Mucosa of descending colon (tissue), 3 donors: ENCODE data around the gene C8G. TPM values are rescaled to one million over a fixed set of nuclear protein-coding genes. Genes with fewer than 3 reads are reported as not detected.

Experiments
- ATAC-seq: fragments of 200-7000 bp; cut with Tn5 transposase; one replicate; pipeline ENCODE4 v1.9.1; 2020; ENCODE audit warnings: mild to moderate bottlenecking, moderate library complexity
- DNase-seq, 3 donors: peaks; one replicate each; pipeline ENCODE4 v3.0.0-alpha.2; 2020
- H3K36me3 ChIP-seq: fragments of 200-600 bp; one replicate; pipeline ENCODE4 v1.8.0; 2021; ENCODE audit warnings: low read depth, mild to moderate bottlenecking
- H3K4me1 ChIP-seq: fragments of 200-600 bp; one replicate; pipeline ENCODE4 v1.8.0; 2021; ENCODE audit warnings: low read depth, mild to moderate bottlenecking
- H3K4me3 ChIP-seq: fragments of 200-600 bp; one replicate; pipeline ENCODE4 v1.8.0; 2021; ENCODE audit warnings: mild to moderate bottlenecking
- H3K9me3 ChIP-seq: fragments of 200-600 bp; one replicate; pipeline ENCODE4 v1.8.0; 2021; ENCODE audit warnings: mild to moderate bottlenecking
- CTCF ChIP-seq: fragments of 200-600 bp; IDR thresholded peaks from one replicate; pipeline ENCODE4 v1.8.0; 2022; ENCODE audit warnings: antibody characterized with exemption, mild to moderate bottlenecking
- intact Hi-C, 2 donors: fragments of 100-400 bp; cut with DNase I in 1 of 2; cut with micrococcal nuclease in 1 of 2; formaldehyde crosslinking; loops; one replicate each; pipeline versions ENCODE4 v1.11.0 to v1.11.1; 2022; cut with DNase I, micrococcal nuclease
- total RNA-seq, 3 donors: library from RNA; stranded (reverse); fragmentation: NEBNext Ultra II Directional in 2 of 3; extraction: Animal tissue kit (Norgen Biotek cat#: 25700) in 2 of 3; gene quantifications; one replicate each; pipeline versions ENCODE4 v1.2.1 to v1.2.4, GENCODE V29; 2021 to 2023
- donor health status: DM: no; HTN: no; CAD: no; lungs with moderate emphysema.
- donor health status: DM: no; HTN: no; CAD: no.
- donor health status: DM: no; HTN: yes; CAD: no.

Gene C8G
- total RNA-seq, 3 donors from 2014 or later, result 3.2 to 15.4 (median 10.4) TPM

GRCh38 chr9:136943291-136944211, 1.5 kb upstream of the C8G start:
- DNase-seq, result peak; percentile 55 to 80 (median 70)
- no peaks in the 10 kb centered on the region for H3K9me3 ChIP-seq
- ATAC-seq, result peak; percentile 24
- peaks cover 20% of the 10 kb centered on the region for H3K36me3 ChIP-seq
- H3K4me1 ChIP-seq, result peaks cover 22% of the 10 kb centered on the region
- TF ChIP-seq CTCF, result no peak
- H3K4me3 ChIP-seq, result peak overlapping the region; percentile 95
- intact Hi-C loops, result no loop called here

GRCh38 chr9:136944212-136944518, 878 bp upstream of the C8G start:
- intact Hi-C loops, result no loop called here

GRCh38 chr9:136945333-136946227, 537 bp downstream of the C8G start:
- DNase-seq (peak in 2 of 3 donors; percentile 55 to 79), ATAC-seq (no peak)
- Histone ChIP-seq H3K4me1 (peaks cover 37% of the 10 kb centered on the region), H3K4me3 (no peak overlapping the region), H3K9me3 (no peaks in the 10 kb centered on the region), H3K36me3 (peaks cover 17% of the 10 kb centered on the region)
- intact Hi-C loops, result no loop called here
- TF ChIP-seq CTCF, result no peak

More at GRCh38 chr9:136944212-136944518, 878 bp upstream of the C8G start:
- Histone ChIP-seq H3K4me3 (peak overlapping the region; percentile 95), H3K36me3 (peaks cover 20% of the 10 kb centered on the region), H3K9me3 (no peaks in the 10 kb centered on the region), H3K4me1 (peaks cover 28% of the 10 kb centered on the region)
- no peak for TF ChIP-seq CTCF
- DNase-seq (no peak), ATAC-seq (peak; percentile 41)

- TF ChIP-seq CTCF, result no peak
- Histone ChIP-seq H3K9me3 (no peaks in the 10 kb centered on the region), H3K36me3 (peaks cover 9% of the 10 kb centered on the region), H3K4me1 (peaks cover 40% of the 10 kb centered on the region), H3K4me3 (no peak overlapping the region)
- intact Hi-C loops, result no loop called here
- peak in 1 of 3 donors; percentile 65 for DNase-seq
- no peak for ATAC-seq
These were observed 1.4 kb downstream of the C8G start for GRCh38 chr9:136946228-136947027.
